HG02981 (cell line): ENCODE measurements around the gene FAM89B.

Experiments
- ATAC-seq: cut with Tn5 transposase; IDR thresholded peaks from one replicate; pipeline ENCODE4 v1.9.1; 2021; ENCODE audit warnings: mild to moderate bottlenecking, moderate library complexity; ENCODE audit not compliant: unreplicated experiment

Gene FAM89B

DNA sequence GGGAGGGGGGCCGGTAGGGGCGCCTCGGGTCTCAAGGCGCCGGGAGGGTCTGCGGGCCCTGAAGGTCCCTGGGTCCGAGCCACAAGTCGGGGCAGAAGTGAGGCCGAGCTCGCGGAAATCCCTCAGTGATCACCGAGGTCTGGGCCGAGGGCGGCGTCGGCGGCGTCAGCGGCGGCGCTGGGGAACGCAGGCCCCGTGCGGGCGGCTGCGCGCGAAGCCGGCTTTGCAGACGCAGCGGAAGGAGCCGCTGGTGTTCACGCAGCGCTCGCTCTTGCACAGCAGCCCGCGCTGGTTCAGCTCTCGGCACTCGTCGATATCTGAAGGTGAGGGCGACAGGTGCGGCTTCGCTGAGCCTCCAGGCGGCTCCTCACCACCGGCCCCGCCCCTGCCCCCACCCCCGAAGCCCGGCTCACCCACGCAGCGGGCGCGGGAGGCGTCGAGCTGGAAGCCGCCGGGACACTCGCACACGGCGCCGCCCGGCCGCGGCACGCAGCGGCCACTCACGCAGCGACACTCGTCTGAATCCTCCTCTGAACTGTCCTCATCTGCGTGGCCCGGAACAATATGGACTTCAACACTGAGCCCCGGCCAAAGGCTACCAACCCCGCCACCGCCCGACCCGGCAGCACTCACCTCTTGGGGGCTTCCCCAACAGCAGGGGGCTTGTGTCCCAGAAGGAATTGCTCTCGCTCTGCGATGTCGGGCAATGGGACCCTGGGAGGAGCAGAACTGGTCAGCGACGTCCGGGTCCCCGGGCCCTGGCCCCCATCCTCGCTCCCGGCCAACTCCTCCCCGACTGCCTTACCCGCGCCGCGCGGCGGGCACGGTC lies 33.2 kb upstream of the FAM89B start:
- ATAC-seq, result no peak

DNA sequence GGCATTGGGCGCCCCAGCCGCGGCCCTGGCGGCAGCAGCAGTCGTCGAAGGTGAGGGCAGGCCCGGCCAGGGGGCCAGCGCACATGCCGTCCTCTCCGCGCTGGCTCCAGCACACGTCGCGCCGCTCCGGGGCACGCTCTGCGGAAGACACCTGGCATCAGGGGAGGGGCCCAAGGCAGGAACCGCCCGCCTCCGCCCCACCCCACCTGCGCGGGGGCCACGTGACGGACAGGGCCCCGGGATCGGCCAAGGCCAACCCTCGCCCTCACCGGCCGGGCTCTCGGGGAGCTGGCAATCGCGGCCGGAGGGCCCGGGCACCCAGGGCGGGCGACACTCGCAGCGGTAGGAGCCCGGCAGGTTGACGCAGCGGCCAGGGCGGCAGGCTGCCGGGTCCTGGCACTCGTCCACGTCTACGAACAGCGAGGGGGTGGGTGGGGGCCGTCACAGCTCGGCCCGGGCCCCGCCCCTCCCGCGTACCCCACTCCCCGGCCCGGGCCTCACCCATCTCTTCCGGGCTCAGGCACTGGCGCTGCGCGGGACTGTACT lies 32.5 kb upstream of the FAM89B start:
- peak; percentile 46 for ATAC-seq

DNA sequence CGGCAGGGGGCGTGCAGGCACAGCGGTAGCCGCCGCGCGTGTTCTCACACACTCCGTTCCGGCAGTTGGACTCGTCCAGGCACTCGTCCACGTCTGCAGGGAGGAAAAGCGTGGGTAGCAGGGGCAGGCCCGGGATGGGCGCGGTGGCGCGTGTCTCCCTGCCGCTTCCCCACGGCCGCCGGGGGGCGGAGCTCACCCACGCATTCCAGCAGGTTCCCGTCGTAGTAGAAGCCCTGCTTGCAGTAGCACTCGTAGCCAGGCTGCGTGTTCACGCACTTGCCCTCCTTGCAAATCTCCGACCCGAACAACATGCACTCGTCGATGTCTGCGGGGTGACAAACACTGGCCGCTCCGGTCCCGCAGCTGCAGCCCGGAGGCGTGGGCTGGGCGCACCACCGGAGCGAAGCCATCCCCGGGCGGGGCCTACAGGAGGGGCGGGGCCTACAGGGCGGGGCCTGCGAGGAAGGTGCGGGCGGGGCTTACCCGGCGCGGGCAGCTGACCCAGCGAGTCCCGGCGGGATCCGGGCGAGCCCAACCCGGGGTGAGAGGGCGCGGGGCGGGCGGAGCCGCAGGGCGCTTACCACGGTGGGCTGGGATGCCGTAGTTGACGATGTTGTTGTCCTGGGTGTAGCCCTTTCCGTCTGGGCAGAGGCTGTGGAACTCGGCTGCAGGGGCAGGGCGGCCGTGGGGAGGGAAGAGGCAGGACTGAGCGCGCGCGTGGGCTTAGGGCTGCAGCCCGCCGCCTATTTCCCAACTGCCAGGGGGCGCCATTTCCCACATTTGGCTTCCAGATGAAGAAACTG lies 31.8 kb upstream of the FAM89B start:
- ATAC-seq, result peak; percentile 53

DNA sequence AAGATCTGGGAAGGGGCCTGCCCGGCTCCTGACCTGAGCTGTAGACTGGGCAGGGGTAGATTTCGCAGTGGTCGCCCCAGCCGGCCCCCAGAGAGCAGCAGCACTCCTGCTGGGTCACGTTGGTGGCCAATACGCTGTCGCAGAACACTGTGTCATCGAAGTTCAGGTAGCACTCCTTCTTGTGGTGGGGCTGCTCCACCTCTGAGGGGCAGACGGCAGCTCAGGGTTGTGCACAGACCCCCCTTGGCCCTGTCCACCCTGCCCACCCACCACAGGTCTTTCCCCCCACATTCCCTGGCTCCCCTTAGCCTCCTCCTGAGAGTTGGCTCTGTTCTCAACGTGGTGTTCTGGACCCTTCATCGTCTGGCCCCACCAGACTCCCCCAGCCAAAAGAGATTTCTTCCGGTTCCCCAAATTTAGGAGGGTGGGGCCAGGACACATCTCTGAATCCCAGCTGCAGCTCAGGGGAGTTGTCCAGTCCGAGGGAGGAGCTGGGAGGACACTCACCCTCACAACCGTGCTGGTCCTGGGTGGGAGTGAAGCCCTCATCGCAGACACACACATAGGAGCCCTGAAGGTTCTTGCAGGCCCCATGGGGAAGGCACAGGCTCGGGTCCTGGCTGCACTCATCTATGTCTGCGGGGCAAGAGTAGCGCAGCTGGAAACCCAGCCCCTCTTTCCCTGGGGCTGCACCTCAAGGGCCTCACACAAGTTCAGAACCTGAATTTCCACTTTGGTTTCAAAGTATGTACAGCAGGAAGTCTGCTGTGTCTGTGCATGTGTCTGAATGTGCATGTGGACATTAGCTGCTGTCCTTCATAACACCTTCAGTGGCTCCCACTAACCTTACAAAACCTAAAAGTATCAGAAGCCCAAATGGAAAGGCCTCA lies 31.0 kb upstream of the FAM89B start:
- no peak for ATAC-seq

DNA sequence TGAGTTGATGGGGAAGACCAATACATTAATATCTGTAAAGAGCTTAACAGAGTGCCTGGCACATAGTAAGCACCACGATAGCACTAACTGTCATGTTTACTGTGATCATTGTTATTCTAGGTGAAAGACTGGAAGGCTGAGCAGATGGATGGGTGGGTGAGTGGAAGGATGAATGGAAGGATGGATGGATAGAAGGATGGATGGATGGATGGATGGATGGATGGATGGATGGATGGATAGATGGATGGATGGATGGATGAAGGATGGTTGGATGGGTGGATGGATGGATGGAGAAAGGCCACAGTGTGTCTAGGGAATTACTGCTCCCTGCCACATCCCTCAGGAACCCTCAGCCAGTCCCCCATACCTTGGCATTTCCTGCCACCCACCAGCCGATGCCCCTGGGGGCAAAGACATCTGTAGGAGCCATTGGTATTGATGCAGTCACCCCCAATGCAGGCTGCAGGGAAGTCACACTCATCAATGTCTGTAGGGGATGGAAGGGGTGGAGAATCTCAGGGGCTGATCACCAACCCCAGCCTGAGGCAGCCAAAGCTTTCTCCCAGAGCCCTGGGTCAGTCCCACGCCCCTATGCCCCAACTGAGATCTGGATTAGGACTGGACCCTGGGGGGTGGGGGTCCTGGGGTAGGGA lies 29.5 kb upstream of the FAM89B start:
- ATAC-seq, result no peak

DNA sequence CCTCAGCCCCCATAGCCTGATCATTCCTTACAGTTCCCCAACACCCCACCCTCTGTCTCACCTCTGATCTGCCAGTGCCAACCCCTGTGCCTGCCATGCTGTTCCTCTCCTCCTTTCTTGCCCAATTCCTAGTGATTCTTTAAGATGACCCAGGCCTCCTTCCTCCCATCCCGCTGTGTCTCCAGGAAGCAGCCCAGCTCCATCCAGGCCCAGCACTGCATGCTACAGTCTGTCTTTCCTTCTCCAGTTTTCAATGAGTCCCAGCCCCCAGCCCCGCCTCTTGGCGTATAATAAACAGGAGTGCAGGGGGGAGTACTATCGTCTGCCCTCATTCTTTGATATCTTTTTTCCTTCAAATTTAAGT lies 26.5 kb upstream of the FAM89B start:
- ATAC-seq, result no peak

DNA sequence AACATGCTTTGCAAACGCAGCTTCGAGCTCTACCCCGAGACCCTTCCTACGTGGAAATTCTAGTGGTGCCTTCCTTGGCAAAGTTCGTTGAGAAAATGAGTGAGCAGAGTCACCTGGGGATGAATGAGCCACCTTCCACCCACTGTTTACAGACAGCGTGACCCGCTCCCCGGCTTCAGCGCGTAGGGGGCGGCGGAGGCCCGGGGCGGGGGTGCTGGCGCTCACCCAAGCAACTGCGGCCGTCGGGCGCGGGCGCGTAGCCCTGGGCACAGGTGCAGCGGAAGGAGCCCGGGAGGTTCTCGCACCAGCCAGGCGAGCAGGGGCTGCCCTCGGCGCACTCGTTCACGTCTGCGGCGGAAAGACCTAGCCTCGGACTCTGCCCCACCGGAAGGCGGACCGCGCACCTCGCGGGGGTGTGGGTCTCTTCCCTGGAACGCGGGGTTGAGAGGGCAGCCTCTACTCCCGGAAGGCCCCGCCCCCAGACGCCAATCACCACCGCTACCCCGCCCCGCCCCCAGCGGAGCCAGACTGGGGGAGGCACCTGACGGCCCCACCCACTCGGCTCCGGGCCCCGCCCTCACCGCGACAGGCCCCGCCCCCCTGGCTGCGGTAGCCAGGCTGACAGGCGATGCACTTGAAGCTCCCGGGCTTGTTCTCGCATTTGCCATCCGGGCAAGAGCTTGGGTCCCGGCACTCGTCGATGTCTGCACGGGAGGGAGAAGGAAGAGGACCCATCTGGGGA lies 25.9 kb upstream of the FAM89B start:
- ATAC-seq, result peak; percentile 62

DNA sequence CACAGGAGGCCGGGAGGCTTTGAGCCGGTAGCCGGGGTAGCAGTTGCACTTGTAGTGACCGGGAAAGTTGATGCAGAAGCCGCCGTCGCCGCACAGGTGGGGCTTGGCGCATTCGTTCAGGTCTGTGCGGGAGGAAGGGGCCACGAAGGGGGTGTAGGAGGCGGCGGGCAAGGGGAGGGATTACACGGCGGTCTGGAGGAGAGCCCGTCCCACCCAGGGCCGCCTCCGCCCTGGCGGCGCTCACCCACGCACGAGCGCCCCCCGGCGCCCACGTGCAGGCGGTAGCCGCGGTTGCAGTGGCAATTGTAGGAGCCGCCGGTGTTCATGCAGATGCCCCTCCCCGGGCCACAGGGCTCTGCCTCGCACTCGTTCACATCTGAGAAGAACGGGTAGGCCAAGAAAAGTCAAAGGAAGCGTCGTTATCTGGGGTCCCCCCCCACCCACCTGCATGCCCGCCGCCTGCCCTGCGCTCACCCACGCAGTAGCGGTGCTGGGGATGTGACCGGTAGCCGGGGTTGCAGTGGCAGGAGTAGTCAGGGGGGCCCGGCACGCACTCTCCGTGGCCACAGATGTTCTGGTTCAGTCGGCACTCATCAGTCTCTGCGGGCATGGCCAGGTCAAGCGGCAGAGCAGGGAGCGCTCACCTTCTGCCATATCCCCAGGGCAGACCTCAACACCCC lies 24.8 kb upstream of the FAM89B start:
- no peak for ATAC-seq

DNA sequence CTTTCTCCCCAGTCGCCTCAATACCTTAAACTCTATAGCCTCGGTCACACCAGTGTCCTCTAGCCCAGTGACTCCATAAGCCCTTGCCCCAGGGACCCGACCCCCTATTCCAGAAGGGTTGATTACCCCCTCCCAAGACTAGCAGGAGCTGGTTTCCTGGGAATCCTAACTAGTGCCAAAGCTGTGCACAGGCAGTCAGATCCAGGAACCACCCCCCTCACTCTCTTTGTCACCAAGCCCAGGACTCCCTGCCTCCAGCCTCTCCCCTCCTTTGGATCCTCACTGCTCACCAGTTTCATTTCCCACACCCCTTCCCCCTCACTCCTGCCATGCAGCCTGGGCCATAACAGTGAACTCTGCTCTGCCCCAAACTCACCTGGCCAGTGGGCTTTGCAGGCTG lies 23.9 kb upstream of the FAM89B start:
- no peak for ATAC-seq

DNA sequence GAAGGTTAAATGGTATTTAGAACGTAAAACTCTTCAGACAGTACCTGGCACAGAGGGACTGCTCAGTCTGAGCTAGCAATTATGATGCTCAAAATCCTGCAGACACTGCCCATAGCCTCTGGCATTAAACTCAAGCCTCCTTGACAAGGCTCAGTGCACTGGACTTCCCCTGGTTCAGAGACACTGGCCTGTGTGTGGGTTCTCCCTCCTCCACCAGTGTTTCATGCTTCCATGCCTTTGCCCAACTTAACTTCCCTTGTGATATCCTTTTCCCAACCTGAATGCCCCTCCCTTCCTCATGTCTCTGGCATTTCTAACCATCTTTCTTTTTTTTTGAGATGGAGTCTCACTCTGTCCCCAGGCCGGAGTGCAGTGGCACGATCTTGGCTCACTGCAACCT lies 23.2 kb upstream of the FAM89B start:
- no peak for ATAC-seq

DNA sequence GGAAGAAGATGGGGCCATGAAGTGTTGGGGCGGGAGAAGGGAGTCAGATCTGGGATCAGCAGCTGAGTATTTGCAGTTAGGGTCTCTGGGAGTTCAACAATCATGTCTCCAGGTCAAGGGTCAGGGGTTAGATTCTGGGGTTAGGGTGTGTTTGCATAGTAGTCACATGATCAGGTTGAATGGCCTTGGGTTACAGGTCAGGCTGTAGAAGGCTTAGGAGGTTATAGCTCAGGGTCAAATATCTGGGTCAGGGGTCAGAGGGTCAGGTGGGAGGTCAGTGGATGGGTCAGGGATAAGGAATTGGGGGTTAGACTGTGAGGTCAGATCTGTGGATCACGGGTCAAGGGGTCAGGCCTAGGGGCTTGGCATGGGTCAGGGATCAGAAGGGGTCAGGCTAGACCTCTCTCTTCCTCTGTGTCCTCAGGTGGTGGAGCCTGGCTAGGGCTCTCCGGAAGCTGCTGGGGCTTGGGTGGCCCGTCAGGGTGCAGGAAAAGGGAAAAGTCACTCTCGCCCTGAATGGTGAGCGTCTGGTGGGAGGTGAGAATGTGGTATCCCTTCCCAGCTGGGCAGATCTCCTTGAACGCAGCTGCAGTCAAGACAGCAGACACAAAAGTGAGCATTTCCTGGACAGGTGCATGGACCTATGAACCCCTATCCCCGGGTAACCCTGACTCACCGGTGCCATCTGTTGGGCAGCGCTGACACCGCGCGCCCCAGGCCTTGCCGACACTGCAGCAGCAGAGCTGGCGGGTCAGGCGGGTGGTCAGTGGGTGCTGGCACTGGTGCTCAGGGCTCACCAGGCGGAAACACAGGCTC lies 20.6 kb upstream of the FAM89B start:
- ATAC-seq, result no peak

DNA sequence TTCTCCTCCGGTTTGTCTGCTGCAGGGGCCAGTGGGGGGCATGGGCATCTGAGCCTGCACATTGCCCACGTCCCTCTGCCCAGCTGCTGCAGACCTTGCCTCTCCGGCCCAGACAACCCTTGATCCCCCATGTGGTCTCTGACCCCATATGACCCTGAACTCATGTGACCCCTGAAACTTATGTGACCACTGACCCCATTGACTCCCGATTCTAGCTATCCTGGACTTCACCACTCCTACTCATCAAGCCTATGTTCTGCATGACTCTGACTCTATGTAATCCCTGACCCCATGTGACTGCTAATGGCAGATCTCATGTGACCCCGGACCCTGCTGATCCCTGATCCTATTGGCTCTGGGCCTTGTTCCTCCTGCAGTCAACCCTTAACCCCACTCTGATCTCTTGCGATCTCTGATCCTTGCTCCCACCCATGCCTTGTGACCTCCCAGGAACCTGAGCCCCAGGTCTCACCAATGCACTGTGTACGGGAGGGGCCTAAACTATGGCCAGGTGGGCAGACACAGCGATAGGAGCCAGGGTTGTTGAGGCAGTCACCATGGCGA lies 19.9 kb upstream of the FAM89B start:
- no peak for ATAC-seq

DNA sequence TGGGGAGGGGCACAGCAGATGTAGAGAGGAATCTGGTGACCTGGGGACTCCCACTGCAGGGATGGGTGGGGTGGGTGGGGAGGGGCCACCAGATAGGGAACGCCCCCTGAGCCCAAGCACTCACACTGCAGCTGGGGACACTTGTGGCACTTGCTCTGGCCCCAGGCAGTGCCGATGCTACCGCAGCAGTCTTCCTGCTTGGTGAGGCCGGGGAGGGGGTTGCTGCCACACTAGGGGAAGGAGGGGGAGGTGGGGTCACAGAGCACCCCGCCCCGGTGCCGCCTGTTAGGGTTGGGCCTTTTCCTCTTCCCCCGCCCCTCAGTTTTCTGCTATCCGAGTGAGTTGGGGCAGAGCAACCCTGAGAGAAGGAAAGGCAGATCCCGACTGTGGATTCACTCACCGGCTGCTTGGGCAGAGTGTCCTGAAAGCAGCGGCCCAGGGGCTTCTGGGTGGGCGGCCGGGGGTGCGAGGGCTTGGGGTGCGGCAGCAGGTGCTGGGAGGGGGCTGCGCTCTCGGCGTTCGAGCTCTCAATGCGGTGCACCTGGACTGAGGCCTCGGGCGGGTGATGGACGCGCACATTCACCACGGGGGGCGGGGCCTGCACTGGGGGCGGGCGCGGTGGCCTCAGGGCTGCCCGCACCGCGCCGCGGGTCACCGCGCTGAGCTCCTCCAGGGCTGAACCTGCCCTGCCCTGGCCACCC lies 18.9 kb upstream of the FAM89B start:
- no peak for ATAC-seq

DNA sequence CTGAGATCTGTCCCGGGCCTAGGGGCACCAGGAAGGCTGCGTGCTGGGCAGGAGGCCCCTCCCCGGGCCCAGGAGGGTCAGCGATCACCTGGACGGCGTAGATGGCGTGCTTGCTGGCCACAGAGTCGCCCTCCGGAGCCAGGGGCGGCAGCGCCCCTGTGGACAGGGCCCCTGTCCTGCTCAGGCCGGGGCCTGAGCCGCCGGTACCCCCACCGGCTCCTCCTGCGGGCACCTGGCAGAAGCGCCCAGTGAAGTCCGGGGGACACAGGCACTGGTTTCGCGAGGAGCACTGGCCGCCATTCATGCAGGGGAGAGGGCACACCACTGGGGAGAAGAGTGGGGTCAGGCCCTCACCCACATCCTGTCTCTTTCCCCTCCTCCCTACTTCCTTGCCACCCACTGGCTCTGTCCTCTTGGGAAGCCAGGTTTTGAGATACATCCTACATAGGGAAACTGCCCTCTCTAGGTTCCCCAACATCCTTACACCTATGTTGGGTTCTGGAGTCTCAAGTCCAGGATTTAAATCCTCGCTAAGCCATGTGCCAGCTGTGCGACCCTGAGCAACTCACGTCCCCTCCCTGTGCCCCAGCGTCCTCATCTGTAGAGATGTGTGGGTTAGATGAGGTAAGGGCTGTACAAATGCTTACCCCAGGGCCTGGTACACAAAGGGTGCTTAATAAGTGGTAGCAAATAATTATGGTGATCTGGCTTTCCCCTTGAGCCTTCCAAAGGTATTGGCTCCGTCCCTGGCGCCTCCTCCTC lies 18.1 kb upstream of the FAM89B start:
- ATAC-seq, result no peak

DNA sequence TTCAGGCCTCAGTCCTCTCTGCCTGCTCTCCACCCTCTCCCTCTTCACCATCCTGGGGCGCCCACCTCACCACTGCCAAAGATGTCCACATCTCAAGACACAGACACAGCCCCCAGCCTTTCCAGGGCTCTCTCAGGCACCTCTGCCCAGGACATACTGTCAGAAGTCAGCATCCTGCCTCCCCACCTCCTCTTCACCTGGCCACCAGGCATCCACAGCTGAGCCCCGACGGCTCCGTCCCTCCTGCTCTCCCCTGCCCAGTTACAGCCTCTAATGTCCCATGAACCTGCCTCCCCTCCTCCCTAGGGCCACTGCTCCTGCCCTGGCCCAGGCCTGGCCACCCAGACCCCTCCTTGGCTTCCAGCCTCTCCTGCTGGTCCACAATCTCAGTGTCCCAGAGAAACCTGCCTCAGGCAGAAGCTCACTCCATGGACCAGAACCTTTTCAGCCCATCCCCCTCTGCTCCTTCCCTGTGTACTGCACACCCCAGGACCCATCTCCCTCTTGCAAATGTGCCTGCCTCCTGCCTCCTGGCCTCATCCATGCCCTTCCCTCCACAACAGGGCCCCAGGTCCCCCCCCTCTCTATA lies 17.4 kb upstream of the FAM89B start:
- no peak for ATAC-seq

DNA sequence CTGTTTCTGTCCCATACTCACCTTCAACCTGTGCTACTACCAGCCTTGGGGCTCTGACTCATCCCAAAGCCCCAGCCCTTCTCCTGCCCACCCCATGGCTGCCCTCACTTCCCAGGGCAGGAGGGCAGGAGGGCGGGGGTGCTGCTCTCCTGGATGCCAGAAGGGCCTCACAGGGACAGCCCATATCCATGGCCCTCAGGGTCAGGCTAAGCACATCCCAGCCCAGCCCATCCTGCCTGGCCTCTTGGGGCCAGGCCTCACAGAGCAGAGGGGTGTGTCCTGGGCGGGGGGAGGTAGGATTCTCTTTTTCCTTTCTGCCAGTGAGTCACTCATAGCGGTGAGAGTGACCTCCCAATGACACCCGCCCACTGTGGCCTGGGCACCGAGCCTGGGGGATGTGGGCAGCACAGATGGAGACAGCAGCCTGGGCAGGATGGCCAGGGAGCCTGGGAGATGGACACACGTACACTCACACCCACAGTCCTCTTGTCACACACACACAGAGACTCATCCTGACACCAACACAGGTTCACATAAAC lies 16.6 kb upstream of the FAM89B start:
- no peak for ATAC-seq
